Measurements from ENCODE around the gene PRR23A.

DNA sequence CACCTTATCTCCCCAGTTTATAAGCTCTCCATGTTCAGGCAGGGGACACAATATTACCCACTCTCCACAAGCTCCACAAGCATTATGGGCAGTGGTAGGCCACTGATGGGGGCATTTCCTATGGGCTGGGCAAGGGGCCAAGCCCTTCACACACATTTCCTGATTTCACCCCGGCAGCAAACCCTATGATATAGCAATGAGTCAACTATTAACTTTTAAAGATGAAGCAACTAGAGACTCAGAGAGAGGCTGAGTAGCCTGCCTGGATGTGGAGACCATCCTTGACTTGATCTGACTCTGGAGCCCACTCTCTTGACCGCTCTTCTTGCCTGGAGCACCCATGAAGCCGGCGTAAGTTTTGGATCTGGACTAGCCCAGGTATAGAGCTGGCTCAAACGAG, 31.6 kb downstream of the PRR23A start:
- TF ChIP-seq POLR2A (IDR thresholded peaks at IDR 0.05; ENCODE audit: low read length): no peak
- TF ChIP-seq GATA1 (IDR thresholded peaks at IDR 0.05; ENCODE audit: low read depth, low read length): no peak
